NCI-H82 (cell line): ENCODE measurements around the gene EXOC6B.
A peak's percentile ranks its signal among the peaks of the same experiment; 100 is the strongest.

Source experiments
- DNase-seq: peaks from one replicate; lab custom pipeline; 2025; lab: John Stamatoyannopoulos, UW

EXOC6B gene

DNA sequence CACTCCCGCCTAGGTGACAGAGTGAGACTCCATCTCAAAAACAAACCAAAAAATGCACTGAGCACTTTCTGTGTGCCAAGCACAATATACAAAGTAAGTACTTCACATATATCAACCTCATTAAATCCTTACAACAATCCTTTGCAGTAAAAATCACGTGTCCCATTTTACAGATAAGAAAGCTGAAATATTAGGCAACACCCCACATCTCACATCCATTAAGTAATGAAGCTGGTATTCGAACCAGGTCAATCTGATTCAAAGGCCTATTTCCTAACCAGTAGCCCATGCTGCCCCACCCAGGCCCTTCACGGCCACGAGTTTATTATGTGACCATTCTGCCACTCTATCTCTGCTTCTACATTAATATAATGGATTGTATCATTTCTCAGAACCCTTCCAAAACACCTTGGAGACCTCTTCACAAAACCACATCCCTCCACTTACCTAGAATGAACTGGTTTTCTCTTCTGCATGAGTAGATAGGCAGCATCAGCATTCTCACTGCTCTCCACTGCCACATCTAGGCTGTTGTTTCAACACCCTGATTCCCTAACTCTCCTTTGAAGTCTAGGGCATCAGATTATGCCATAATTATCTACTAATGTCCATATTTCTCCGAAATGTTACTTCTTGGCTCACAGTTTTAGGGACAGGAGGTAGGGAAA, 3.1 kb upstream of the EXOC6B start:
- no peak for DNase-seq

- DNase-seq = no peak
Measured at GRCh38 chr2:72827966-72828646, 2.3 kb upstream of the EXOC6B start.

DNA sequence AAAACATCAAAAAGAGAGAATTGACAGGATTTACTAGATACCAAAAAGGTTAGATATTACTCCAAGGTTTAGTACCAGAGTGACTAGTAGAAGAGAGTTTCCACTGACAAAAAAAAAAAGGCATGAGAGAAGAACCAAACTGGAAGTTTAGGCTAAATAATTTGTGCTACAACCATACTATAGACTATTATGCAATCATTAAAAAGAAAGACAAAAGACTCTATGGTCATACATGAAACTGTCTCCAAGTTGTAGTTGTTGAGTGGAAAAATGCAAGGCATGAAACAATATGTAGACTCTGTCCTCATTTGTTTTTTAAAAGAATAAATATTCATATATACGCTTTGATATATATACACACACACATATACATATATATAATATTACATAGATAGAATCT, 1.7 kb upstream of the EXOC6B start:
- no peak for DNase-seq

DNA sequence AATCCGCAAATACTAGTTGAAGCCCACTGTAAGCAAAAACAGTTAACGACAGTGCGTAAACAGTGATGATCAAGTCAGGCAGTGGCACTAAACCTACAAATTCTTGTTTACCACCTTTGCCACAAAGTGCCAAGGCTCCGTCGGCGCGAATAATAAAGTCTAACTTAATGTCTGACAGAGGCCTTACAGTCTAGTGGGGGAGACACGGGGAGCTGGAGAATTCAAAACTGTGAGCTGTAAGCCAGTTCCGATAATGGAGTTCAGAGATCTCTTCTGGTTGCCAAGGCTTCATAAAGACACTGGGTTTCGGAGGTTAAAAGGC, 284 bp upstream of the EXOC6B start:
- no peak for DNase-seq

DNA sequence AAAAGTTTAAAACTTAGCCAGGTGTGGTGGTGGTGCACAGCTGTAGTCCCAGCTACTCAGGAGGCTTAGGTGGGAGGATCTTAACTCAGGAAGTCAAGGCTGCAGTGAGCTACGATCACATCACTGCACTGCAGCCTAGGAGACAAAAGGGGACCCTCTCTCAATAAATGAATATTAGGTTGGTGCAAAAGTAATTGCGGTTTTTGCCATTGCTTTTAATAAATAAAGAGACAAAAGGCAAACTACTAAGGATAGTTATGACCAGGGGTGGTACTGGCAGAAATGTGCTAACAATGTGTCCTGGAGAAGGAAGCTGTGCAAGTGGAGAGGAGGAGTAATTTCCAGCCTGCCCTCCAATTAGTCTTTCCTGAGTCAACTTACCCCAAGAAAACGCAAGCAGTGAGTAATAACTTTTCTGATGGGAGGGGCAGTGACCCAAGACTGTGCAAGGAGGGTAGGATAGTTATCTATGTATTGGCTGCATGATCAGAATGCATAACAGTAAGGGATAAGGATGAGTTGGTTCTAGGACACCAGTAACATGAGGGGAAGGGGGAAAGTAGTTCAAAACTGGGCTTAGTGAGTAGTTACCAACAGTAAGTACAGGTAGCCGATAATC, 1.5 kb downstream of the EXOC6B start:
- peak; percentile 28 for DNase-seq

DNA sequence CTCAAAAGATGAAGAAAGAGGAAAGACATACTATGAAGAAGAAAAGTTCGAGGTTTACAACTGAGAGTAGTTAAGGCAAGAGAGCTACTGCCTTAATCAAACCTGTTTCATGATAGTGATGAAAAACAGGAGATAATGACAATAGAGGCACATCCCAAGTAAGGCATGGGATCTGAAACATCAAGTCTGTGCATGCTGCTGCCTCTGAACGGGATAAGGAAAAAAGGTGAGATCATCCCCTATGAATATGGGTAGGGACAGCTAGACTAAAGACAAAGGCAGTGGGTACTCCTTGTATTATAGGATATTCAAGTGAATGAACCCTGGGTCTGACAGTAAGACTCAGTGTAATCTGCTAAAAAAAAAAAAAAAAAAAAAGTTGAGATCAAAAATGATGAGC, 3.0 kb downstream of the EXOC6B start:
- DNase-seq = no peak

- DNase-seq = no peak
Measured at GRCh38 chr2:72821983-72822382, 3.9 kb downstream of the EXOC6B start.

- DNase-seq = no peak
Measured at GRCh38 chr2:72821118-72821517, 4.7 kb downstream of the EXOC6B start.

DNA sequence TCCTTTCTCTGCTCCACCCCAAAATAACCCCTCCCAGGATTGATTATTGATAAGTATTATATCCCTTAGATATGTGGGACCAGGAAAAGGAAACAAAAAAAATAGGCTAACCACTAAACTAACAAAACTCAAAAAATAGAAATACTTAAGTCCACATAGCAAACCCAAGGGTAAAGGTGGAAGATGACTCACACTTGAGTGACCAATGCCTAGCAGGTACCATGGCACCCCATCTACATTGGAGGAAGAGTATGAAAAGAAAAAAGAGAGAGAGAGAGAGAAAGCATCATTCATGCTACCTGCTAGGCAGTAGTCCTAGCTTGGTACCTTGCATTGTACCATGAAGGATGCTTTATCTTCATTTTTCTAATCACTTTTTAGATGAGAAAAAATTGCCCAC, 6.3 kb downstream of the EXOC6B start:
- no peak for DNase-seq

DNA sequence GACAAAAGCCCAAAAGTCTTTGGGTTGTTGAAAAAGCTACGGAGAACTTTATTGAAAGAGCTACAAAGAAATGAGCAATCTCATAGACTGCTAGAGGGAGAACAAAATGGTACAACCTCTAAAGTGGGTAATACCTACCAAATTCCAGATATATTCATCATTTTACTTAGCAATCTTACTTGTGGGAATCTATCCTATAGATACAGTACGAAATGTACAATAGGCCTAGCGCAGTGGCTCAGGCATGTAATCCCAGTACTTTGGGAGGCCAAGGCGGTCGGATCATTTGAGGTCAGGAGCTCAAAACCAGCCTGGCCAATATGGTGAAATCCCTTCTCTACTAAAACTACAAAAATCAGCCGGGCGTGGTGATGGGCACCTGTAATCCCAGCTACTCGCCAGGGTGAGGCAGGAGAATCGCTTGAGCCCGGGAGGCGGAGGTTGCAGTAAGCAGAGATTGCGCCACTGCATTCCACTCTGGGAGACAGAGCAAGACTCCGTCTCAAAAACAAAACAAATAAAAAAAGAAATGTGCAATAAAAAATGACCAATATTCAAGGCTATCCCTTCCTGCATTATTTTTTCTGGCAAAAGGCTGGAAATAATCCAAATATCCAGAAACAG, 10.1 kb downstream of the EXOC6B start:
- DNase-seq = peak; percentile 24

DNA sequence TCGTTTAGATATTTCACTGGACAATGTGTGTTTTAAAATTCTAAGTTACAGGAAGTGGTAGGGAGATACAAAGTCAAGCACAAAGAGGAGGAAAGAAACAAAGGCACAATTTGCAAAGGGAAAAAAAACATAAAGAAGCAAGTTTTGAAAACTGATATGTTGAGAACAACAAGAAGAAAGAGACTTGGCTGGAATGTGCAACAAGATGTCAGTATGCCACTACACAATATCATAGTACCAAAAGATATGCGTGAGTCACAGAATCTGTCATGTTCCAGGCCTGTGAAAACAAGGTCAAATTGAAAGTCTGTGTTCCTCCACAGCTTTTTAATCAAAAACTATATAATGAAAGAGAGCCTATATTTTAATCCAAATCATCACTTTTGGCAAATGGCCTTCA, 12.0 kb downstream of the EXOC6B start:
- no peak for DNase-seq

DNA sequence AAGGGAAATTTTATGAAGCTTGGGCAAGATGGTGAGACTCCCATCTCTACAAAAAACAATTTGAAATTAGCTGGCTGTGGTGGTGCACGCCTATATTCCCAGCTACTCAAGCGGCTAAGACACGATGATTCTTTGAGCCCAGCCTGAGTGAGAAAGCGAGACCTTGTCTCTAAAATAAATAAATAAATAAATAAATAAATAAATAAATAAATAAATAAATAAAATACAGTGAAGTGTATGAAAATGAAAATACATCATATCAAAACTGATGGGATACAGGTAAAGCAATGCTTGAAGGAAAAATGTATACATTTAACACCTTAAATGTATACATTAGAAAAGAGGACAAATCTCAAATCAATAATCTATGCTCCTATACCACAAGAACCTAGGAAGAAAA, 15.7 kb downstream of the EXOC6B start:
- DNase-seq = no peak

- DNase-seq = no peak
Measured at GRCh38 chr2:72809095-72809494, 16.7 kb downstream of the EXOC6B start.

DNA sequence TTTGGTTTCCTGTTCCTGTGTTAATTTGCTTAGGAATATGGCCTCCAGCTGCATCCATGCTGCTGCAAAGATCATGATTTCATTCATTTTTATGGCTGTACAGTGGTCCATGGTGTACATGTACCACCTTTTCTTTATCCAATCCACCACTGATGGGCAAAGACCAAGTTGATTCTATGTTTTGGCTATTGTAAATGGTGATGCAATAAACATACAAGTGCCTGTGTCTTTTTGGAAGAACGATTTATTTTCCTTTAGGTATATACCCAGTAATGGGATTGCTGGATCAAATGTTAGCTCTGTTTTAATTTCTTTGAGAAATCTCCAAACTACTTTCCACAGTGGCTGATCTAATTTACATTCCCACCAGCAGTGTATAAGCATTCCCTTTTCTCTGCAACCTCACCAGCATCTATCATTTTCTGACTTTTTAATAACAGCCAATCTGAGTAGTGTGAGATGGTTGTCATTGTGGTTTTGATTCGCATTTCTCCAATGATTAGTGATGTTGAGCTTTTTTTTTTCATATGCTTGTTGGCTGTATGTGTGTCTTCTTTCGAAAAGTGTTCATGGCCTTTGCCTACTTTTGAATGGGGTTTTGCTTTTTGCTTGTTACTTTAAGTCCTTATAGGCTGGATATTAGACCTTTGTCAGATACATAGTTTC, 19.4 kb downstream of the EXOC6B start:
- no peak for DNase-seq

- no peak for DNase-seq
Measured at GRCh38 chr2:72803626-72804320, 22.1 kb downstream of the EXOC6B start.

DNA sequence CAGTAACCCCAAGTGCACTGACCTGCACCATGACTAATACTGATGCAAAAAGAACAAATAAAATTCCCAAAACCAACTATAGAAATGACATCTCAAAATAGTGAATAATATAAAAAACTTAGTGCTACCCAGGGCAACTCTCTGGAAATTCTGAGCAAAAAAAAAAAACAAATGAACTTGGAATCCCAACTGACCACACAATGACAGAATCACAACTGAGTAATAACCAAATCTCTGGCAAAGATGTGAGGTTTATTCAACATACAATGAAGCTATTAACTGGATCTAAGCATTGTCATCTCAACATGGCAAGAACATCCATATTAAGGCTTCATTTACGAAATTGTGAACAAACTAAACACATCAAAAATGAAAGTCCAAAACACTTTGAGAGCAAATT, 22.7 kb downstream of the EXOC6B start:
- no peak for DNase-seq

GRCh38 chr2:72800492-72800891, 25.3 kb downstream of the EXOC6B start:
- DNase-seq = no peak

- DNase-seq = no peak
Measured at GRCh38 chr2:72797740-72798139, 28.1 kb downstream of the EXOC6B start.

DNA sequence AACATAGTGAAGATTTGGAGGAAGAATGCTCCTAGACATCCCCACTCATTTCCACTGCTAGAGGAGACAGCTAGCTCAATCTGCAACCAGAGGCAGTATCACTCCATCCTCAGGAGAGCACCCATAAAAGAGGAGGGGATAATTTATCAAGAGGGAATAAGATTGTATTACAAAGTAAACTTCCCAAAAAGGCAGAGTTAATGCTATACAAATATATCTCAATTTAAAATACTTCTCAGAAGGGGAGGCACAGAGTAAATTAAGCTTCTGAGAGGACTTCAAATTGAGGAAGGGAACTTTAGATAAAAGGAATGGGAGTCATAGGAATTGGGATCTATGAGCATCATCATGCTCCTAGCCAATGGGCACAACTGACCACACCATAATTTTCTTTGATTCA, 29.1 kb downstream of the EXOC6B start:
- no peak for DNase-seq

- no peak for DNase-seq
Measured at GRCh38 chr2:72794572-72794971, 31.3 kb downstream of the EXOC6B start.

- no peak for DNase-seq
Measured at GRCh38 chr2:72793798-72794440, 31.9 kb downstream of the EXOC6B start.

GRCh38 chr2:72789241-72789640, 36.6 kb downstream of the EXOC6B start:
- no peak for DNase-seq
